ENCODE data around the gene SMG7.
"Not testable (repeated sequence)": the region's sequence is repeated elsewhere in the genome, so short reads cannot be mapped to it uniquely, and the experiment has no call there.

SMG7 gene, protein sequence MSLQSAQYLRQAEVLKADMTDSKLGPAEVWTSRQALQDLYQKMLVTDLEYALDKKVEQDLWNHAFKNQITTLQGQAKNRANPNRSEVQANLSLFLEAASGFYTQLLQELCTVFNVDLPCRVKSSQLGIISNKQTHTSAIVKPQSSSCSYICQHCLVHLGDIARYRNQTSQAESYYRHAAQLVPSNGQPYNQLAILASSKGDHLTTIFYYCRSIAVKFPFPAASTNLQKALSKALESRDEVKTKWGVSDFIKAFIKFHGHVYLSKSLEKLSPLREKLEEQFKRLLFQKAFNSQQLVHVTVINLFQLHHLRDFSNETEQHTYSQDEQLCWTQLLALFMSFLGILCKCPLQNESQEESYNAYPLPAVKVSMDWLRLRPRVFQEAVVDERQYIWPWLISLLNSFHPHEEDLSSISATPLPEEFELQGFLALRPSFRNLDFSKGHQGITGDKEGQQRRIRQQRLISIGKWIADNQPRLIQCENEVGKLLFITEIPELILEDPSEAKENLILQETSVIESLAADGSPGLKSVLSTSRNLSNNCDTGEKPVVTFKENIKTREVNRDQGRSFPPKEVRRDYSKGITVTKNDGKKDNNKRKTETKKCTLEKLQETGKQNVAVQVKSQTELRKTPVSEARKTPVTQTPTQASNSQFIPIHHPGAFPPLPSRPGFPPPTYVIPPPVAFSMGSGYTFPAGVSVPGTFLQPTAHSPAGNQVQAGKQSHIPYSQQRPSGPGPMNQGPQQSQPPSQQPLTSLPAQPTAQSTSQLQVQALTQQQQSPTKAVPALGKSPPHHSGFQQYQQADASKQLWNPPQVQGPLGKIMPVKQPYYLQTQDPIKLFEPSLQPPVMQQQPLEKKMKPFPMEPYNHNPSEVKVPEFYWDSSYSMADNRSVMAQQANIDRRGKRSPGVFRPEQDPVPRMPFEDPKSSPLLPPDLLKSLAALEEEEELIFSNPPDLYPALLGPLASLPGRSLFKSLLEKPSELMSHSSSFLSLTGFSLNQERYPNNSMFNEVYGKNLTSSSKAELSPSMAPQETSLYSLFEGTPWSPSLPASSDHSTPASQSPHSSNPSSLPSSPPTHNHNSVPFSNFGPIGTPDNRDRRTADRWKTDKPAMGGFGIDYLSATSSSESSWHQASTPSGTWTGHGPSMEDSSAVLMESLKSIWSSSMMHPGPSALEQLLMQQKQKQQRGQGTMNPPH

DNA sequence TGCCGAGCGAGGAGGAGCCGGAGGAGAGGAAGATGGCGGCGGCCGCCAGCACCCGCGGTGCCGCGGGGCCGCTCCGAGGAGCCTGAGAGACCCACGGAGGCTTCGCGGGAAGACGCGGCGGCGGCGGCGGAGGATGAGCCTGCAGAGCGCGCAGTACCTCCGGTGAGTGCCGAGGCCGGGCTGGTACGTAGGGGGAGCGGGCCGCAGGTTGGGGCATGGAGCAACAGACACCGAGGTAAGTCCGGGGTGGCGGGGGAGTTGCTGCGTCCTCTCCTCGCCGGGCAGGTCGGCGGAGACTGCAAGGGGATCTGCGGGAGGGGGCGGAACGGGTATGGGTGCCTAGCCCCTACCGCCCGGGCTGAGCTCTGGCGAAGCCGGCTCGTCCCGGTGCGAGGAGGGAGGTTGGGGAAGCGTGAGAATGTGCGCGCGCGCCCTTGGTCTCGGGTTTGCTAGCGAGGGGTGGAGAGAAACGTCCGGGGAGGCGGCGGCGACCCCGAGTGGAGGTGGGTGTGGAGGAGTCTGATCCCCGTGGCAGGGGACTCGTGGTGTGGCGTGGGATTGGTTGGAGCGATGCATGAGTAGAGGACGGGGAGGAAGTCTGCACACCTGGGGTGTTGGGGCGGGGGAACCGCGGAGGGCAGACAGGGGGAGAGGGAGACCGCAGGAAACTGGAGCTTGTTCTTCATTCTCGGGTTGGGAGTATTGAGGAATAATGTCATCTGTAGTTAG is at the start of gene SMG7:
Gene SMG7, plus strand, starts transcription at position 12 of the 729 bp plus-strand sequence. Its CDS starts 122 bp downstream, at position 134.
- peak; percentile 19 to 39 for DNase-seq (ENCODE audit: low read depth in 2 of 2)

GRCh38 chr1:183423541-183423940 is 48.8 kb upstream of the SMG7 start:
- DNase-seq (ENCODE audit: low read depth in 2 of 2): no peak

GRCh38 chr1:183424691-183425090 is 47.6 kb upstream of the SMG7 start:
- no peak for DNase-seq (ENCODE audit: low read depth in 2 of 2)

GRCh38 chr1:183427591-183427990 is 44.7 kb upstream of the SMG7 start:
- not testable (repeated sequence) for DNase-seq (ENCODE audit: low read depth in 2 of 2)

GRCh38 chr1:183431840-183432547 is 40.3 kb upstream of the SMG7 start:
- no peak for DNase-seq (ENCODE audit: low read depth in 2 of 2)

- DNase-seq (ENCODE audit: low read depth in 2 of 2): no peak
These were observed 39.8 kb upstream of the SMG7 start for GRCh38 chr1:183432548-183432875.

GRCh38 chr1:183433703-183434102 is 38.6 kb upstream of the SMG7 start:
- DNase-seq (ENCODE audit: low read depth in 2 of 2): no peak

DNA sequence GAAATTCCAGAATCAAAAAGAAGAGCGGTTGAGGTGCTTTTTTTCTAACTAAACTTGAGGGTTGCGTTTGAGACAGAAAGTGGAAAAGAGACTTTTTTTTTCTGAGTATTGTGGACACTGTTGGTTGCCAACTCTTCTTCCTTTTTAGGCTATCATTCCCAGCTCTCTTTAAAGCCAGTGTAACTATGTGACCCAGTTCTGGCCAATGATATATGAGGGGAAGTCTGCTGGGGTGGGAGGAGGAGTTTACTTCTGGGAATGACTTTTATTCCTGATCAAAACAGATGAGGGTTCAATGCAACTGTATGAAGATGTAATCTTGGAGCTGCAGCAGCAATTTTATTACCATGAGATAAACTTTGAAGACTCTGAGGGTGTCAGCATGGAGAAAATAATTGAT is 36.8 kb upstream of the SMG7 start:
- DNase-seq (ENCODE audit: low read depth in 2 of 2): no peak

GRCh38 chr1:183438060-183438459 is 34.2 kb upstream of the SMG7 start:
- DNase-seq (ENCODE audit: low read depth in 2 of 2): no peak

DNA sequence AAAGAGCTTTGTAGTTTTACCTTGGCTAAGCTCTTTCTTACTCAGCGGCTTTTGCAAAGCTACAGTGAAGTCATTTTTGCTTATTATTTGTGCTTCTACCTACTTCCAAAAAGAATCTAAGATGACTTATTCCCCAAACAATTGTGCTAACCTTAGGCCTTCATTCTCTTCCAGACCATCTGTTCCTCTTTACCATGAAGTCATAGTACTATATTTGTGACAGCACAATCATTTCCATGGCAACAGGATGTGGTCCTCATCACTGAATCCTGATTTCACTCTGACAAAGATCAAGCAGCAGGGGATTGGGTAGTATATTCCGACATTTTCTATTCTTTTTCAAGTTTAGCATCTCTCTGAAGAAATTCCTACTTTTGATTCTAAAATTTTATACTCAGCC is 29.3 kb upstream of the SMG7 start:
- no peak for DNase-seq (ENCODE audit: low read depth in 2 of 2)

- DNase-seq (ENCODE audit: low read depth in 2 of 2): no peak
These were observed 28.8 kb upstream of the SMG7 start for GRCh38 chr1:183443466-183443865.

DNA sequence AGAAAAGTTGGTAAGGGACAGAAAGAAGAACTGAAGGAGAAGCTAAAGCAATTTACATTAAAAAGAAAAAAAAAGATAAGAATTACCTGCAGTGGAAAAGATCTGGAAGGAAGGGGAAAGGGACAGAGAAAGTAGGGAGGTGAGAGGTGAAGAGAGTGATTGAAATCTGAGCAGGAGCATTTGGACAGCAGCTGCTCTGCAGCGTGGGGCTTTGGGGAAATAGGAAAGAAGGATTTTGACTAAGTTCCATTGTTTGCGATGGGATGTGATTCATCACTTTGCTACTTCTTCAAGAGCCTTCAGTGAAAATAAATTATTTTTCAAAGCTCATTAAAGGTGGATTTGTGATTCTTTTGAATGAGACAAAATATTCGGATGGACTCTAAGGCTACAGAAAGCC is 28.1 kb upstream of the SMG7 start:
- DNase-seq (ENCODE audit: low read depth in 2 of 2): no peak

- DNase-seq (ENCODE audit: low read depth in 2 of 2): no peak
These were observed 23.0 kb upstream of the SMG7 start for GRCh38 chr1:183449223-183449770.

GRCh38 chr1:183450093-183450492 is 22.2 kb upstream of the SMG7 start:
- no peak for DNase-seq (ENCODE audit: low read depth in 2 of 2)

- DNase-seq (ENCODE audit: low read depth in 2 of 2): no peak
These were observed 17.9 kb upstream of the SMG7 start for GRCh38 chr1:183454377-183454776.

DNA sequence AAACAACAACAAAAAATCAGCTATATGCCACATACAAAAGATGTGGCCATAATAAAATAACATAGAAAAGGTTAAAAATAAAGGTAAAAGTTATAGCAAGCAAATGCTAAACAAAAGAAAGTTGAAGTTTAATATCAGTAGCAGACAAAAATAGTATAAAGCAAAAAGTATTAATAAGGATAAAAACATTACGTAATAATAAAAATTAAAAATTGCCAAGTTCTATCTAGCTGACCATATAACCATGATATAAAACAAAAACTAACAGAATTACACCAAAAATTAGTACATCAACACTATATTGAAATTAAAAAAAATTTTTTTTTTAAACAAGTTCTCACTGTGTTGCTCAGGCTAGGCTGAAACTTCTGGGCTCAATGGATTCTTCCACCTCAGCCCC is 15.5 kb upstream of the SMG7 start:
- DNase-seq (ENCODE audit: low read depth in 2 of 2): no peak

GRCh38 chr1:183457449-183457848 is 14.8 kb upstream of the SMG7 start:
- DNase-seq (ENCODE audit: low read depth in 2 of 2): no peak

DNA sequence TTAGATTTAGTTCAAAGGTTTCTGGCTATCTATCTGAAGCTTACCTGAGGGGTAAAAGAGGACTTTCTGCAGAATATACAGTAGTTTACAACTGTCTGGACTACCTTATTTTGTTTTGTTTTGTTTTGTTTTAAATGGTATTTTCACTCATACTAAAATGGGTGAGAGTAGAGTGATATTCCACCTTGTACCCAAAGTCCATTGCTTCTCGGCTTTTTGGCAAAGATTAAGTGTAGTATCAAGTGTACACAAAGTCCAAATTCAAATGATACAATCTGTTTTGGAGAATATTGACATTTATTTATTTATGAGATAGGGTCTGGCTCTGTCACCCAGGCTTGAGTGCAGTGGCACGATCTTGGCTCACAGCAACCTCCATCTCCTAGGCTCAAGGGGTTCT is 11.7 kb upstream of the SMG7 start:
- no peak for DNase-seq (ENCODE audit: low read depth in 2 of 2)

DNA sequence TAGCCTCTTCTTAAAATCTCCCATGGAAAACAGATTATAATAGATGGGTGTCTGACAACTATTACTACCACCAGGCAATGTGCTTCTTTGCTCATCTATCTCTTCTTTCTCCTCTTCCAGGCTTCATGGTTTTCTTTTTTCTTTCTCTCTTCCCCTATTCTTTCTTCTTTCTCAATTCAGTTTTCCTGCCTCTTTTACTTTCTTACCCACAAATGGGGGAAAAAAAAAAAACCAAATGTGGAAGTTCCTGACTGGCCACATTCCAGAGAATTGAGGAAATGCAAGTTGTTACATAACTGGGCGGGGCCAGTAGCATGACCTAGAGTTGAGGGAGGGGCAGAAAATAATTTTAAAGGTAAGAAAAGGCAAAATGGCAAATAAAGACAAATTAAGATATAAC is 10.9 kb upstream of the SMG7 start:
- no peak for DNase-seq (ENCODE audit: low read depth in 2 of 2)

DNA sequence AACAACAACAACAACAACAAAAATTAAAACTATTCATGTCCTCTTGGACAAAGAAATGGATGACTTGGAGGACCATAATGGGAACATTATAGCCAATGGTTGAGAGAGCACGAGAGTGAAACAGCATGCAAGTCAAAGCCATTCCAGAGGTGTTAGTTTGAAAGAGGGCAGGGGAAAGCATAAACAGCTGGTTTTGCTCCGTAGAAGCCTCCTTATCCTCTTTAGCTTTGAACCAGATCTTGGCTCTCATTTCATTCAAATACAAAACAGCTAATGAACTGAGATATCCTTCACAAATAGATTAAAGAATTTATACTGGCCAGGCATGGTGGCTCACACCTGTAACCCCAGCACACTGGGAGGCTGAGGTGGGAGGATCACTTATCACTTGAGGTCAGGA is 8.7 kb upstream of the SMG7 start:
- no peak for DNase-seq (ENCODE audit: low read depth in 2 of 2)

- no peak for DNase-seq (ENCODE audit: low read depth in 2 of 2)
These were observed 5.5 kb upstream of the SMG7 start for GRCh38 chr1:183466781-183467180.
